Raji (cell line): Measurements from ENCODE around the gene TAF12.

ENCODE experiments used
- POLR2A ChIP-seq: IDR thresholded peaks from 2 replicates; pipeline ENCODE4 v1.6.1; 2011; ENCODE audit warnings: low read depth, low read length, control low read depth; ENCODE audit not compliant: insufficient read depth

The TAF12 gene, protein sequence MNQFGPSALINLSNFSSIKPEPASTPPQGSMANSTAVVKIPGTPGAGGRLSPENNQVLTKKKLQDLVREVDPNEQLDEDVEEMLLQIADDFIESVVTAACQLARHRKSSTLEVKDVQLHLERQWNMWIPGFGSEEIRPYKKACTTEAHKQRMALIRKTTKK

DNA sequence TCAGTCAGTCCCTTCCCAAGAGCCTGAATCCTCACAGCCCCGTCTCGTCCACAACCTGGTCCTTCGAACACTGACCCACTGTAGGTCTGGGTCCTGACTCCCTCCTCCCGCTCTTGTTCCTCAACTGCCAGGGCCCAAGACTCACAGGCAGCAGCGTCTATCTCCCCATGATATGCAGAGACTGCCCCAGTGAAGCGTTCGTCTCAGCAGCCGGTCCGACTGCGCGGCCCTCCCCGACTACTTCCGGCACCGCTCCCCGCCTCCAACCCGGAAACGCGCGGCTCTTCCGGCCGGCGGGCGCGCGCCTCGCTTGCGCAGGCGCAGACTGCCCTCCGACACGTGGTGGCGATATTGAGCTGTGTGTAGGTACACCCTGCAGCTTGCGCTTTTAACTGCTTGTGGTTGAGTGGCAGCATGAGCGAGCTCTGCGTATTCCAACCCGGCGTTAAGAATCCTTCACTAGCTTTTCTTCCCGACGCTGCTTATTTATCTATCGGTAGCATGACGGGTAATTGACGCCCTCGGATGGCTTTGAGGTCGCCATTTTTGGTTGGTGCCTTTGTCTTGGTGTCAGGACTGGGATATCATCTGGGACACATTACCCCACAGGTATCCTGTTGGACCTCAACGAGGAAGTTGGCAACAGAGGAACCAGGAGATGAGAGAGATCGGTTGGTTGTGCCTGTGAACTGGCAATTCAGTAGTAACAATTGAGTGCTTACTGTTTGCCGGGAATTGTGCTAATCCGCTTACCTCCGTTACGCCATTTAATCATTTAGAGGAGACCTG is at the start of gene TAF12:
Gene TAF12 (minus strand): TSS at position 221 of the 789 bp plus-strand sequence. CDS start 20,986 bp downstream, outside the sequence.
- peak; percentile 100 for TF ChIP-seq POLR2A

DNA sequence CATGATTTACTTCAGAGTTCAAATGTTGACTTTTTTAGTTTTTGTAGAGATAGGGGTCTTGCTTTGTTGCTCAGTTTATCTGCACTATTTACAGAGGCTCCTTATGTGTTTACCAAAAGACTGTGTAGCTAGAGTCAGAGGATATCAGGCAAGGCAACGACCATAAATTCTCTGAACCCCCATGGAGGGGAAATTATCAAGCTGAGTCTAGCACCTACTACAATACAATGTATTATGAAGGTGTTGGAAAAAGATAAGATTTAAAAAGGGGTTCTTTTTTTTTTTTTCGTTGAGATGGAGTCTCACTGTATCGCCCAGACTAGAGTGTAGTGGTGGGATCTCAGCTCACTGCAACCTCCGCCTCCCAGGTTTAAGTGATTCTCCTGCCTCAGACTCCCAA is 42.1 kb upstream of the TAF12 start:
- no peak for TF ChIP-seq POLR2A

DNA sequence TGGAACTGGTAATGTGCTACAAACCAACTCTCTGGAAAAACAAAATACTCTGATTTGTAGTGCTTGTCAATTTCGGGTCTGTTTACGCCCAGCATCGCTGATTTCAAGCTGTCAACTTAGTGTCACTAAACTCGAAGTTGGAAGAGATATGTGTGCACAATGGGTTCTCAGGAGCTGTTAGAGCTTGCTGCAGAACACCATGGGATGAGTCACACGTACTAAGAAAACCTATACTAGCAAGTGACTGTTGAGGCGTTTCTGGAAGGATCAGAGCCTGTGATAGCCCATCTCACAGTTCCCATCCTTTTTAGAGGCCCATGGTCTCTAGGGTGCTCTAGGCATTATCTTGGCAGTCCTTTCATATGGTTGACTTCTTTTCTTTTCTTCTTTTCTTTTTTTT is 40.0 kb upstream of the TAF12 start:
- no peak for TF ChIP-seq POLR2A

DNA sequence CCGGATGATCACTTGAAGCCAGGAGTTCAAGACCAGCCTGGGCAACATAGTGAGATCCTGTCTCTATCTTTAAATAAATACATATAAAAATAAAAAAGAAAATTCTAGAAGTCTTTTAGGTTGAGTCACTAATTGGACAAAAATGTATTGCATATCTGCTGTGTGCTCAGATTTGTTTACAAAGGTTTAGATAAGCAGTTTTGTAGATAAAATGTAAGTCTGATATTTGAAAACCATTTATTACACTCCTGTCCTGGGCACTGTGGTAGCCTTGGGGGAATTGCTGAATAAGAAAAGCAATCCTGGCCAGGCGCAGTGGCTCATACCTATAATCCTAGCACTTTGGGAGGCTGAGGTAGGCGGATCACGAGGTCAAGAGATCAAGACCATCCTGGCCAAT is 37.3 kb upstream of the TAF12 start:
- TF ChIP-seq POLR2A, result no peak

DNA sequence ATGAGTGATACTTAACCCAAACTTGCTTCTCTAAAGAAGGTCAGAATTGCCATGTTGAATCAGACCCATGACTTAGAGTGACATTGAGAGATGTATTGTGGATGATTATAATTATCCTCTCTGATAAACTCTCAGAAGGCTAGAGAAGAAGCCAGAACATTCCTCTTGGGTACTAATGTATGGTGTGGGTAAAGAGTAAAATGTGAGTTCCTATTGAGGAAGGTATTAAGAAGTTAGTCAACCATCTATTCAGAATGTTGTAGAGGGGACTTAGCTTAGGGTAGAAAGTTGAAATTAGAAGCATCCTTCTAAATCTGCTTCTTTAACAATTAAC is 33.0 kb upstream of the TAF12 start:
- no peak for TF ChIP-seq POLR2A

DNA sequence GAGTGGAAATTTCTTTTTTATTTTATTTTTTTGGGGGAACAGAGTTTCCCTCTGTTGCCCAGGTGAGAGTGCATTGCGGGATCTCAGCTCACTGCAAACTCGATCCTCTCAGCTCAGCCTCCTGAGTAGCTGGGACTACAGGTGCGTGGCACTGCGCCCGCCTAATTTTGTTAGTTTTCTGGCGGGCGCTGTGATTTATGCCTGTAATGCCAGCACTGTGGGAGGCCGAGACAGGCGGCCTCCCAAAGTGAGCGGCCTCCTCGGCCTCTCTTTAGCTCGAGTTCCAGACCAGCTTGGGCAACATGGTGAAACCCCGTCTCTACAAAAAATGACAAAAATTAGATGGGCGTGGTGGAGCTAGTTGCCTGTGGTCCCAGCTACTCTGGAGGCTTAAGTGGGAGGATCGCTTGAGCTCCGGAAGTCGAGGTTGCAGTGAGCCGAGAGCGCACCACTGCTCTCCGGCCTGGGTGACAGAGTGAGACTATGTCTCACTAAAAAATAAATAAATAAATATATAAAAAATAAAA is 28.4 kb upstream of the TAF12 start:
- TF ChIP-seq POLR2A, result no peak

DNA sequence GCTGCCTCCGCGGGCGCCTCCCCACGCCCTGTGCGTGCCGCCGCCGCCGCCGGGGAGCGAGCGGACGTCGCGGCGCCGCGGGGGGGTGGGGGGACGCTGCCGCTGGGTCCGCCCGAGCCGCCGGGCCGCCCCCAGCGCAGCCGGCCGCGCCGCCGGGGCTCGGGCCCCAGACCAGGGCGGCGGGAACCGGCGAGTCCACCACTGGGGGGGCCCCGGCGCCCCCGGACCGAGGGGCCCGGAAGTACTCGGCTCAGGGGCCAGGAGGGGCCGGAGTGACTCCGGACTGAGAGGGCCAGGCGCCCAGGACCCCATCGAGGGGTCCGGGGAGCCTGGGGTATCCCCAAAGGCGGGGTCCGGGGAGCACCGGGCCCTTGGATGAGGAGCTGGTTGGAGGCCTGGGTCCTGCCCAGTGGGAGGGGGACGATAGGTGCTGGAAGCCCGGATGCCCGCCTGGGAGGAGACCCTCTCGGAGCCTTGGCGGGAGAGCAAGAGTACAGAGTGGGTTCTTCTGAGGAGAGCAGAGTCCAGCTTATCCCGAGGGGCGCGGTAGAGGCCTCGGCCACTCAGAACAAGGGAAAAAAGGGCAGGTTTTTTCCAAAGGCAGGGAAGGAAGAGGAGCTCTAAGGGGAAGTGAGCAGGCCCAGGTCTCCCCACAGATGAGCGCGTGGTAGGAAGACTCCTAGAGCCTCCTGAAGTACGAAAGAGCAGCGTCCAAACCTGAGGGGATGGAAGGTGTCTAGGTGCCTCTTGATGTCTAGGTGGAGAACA is 26.3 kb upstream of the TAF12 start:
- TF ChIP-seq POLR2A, result peak; percentile 10; the same call in 1 of the 2 replicates

DNA sequence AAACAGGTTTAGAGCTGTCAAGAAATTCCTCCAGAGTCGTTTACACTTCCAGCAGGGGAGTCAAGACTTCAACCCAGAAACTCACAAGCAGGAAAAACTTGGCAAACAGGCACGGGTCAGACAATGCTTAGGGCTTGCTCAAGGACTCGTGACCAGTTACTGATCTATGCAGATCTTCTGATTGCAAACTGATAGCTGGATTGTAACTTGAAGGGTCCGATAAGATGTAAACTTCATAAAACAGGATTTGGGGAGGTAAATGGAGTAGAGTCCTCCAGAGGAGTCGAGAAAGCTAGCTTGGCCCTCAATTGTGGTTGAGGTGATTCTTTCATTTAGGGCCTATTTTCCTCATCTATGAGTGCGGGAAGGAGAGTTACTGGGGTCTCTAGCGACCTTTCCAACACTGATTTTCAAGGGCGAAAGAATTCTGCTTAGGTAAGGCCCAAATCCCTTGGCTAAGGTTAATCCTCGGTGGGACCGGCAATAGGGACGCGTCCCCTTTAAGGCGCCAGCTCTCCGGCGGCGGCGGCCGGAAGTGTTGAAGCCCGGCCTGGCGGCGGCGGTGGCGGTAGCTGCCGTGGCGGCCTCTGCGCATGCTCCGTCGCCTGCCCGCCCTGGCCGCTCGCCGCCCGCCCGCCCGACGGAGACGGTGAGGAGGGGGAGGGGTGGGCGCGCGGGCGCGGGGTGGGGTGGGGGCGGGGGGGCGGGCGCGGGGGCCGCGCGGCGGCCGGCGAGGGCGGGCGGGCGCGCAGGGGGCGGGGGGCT is 25.5 kb upstream of the TAF12 start, which contains the start of gene GMEB1:
Gene GMEB1 (plus strand): TSS at position 594 of the 765 bp plus-strand sequence. CDS start 14,829 bp downstream, outside the sequence.
- TF ChIP-seq POLR2A, result peak; percentile 52

DNA sequence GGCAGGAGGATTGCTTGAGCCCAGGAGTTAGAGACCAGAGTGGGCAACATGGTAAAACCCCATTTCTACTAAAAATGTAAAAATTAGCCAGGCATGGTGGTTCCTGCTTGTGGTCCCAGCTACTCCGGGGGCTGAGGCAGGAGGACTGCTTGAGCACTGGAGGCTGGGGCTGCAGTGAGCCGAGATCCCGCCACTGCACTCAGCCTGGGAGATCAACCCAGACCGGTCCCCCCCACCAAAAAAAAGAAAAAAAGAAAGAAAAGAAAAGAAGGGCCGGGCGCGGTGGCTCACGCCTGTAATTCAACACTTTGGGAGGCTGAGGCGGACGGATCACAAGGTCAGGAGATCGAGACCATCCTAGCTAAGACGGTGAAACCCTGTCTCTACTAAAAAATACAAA is 23.9 kb upstream of the TAF12 start:
- no peak for TF ChIP-seq POLR2A

DNA sequence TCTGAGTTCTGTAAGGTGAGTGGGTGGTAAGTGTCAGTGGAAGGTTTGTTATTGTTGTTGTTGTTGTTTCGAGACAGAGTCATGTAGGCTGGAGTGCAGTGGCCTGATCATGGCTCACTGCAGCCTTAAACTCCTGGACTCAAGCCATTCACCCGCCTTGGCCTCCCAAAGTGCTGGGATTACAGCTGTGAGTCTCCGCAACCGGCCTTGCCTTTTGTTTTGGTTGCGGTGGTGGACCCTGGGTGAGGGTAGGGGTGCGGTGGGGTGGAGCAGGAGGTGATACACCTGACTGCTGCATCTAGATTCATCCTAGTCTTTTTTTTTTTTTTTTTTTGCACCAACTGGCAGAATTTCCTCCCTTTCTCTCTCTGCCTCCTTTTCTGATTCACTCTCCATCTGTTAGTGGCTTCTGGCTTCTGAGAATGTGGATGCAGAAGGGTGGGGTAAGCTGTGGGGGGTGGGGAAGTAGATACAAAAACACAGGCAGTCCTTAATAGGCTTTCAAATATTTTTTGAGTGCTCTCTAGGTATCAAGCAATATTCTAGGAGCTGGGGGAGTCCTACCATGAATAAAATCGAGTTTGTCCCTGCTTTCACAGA is 21.1 kb upstream of the TAF12 start:
- no peak for TF ChIP-seq POLR2A

DNA sequence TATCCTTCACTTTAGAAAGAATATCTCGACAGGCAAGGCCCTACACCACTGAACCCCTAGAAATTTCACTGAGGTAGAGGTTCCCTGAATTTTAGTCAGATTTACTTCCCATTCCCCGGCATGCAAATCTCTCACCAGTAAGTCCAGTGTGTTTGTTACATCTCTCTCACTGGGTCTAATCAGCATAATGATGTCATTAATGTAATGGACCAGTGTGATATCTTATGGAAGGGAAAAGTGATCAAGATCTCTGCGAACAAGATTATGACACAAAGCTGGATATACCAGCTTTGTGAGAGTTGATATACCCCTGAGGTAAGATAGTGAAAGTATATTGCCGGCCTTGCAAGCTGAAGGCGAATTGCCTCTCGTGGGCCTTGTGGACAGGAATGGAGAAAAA is 13.5 kb upstream of the TAF12 start:
- no peak for TF ChIP-seq POLR2A

DNA sequence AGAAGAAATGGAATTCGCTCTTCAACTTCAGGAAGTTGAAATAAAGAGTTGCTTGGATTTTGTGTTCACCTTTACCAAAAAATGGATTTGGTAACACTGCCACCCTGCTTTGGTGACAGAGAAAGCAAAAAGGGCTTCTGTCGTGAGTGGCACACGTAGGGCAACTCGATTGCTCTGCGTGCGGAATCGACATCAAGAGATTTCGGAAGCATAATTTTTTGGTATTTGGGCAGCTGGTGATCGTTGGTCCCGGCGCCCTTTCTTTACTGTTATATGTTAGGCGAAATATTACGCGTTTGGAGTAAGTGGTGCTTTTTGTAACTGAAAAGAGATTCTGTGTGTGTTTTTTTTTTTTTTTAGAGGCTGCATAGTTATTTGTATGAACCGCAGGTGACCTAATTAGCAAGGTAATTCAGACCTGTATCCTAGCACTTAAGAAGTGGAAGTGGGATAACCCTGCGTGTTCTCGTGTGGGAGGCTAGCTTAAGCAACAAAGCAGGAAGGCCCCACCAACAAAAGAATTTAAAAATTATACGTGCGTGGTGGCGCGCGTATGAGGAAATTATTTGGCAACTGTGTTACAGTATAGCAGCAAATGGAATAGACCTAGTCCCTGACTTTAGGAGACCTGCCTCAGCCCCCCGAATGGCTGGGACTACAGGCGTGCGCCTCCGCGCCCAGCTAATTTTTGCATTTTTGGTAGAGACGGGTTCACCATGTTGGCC is 5.8 kb upstream of the TAF12 start, which contains the start of gene RNU11:
Gene RNU11 (plus strand): TSS at position 127 of the 725 bp plus-strand sequence.
- peak; percentile 99 for TF ChIP-seq POLR2A

DNA sequence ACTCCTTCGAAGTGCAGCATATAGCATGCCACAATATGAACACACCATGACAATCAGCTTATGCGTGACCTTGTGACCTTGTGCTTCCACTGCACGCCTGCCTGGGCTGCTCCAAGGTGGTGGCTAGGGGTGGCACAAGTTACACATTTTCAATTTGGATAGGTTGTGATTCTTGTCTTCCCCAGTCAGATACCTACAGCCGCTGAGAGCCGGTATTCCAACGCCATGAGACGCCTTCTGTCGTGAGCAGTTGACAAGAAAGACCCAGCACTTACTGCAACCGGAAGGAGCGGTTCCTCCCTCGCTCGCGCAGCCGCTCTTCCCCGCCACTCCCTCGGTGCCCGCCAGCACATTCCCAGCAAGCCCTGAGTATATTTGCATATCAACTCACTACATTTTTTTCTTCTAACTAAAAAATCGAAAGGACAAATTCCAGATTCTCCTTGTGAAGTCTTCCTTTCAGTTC is 5.2 kb upstream of the TAF12 start:
- peak; percentile 64; the same call in 1 of the 2 replicates for TF ChIP-seq POLR2A

DNA sequence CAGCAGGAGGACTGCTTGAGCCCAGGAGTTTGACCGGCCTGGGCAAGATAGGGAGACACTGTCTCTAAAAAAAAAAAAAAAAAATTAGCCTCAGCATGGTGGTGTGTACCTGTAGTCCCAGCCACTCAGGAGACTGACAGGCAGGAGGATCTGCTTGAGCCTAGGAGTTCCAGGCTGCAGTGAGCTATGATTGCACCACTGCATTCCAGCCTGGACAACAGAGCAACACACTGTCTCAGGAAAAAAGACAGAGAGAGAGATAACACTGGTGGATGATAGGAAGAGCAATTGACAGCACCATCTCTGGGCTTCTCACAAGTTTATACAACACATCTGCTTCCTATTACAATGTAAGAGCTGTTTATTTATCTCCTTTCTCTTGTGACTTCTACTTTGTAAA is 3.2 kb upstream of the TAF12 start:
- no peak for TF ChIP-seq POLR2A
